B cell (primary cell): ENCODE data around the gene ENOX1. TPM values are rescaled to one million over a fixed set of nuclear protein-coding genes. Genes with fewer than 3 reads are reported as not detected.

ENCODE experiments used
- ATAC-seq: fragments of 200-7000 bp; cut with Tn5 transposase; one replicate; pipeline ENCODE4 v1.10.0; 2021; ENCODE audit warnings: low read depth, mild to moderate bottlenecking, moderate number of reproducible peaks, moderate library complexity
- CTCF ChIA-PET: fragments of 350-600 bp; sonication (Branson Sonifier 250); formaldehyde crosslinking; loops from one replicate; lab custom pipeline; 2021; ENCODE audit warnings: antibody characterized with exemption, inconsistent platforms; lab: Charles Lee
- POLR2A ChIA-PET: fragments of 350-600 bp; sonication (Branson Sonifier 250); formaldehyde crosslinking; loops from one replicate; lab custom pipeline; 2021; ENCODE audit warnings: antibody characterized with exemption; lab: Charles Lee
- DNase-seq: peaks from one replicate; pipeline ENCODE4 v3.0.0; 2013
- H2AFZ ChIP-seq: 2 replicates; pipeline ENCODE4 v1.6.1; 2012; ENCODE audit warnings: mild to moderate bottlenecking, low read depth, low read length; ENCODE audit not compliant: insufficient read depth, poor library complexity, severe bottlenecking
- H3K27ac ChIP-seq, 2 donors: 1 replicate in 1 of 2; 2 replicates in 1 of 2; pipeline ENCODE4 v1.5.1; 2012 to 2013; ENCODE audit warnings: low read length in 2 of 2, mild to moderate bottlenecking in 2 of 2, moderate library complexity in 1 of 2
- H3K27me3 ChIP-seq, 4 experiments: fragments of 200-600 bp in 1 of 4; sonication (generic) in 1 of 4; replicated peaks in 1 of 4; 1 replicate in 2 of 4; 2 replicates in 2 of 4; pipeline versions ENCODE4 v1.6.1 to v1.7.0; 2013 to 2016; ENCODE audit warnings: low read length in 3 of 4, mild to moderate bottlenecking in 2 of 4, mixed read lengths in 1 of 4, moderate library complexity in 1 of 4; ENCODE audit not compliant: insufficient read depth in 4 of 4, control insufficient read depth in 3 of 4; ENCODE audit errors: control extremely low read depth in 1 of 4
- H3K36me3 ChIP-seq, 2 experiments: replicated peaks in 1 of 2; 1 replicate in 1 of 2; 2 replicates in 1 of 2; pipeline versions ENCODE4 v1.6.1 to v1.7.1; 2013; ENCODE audit warnings: low read length in 1 of 2; ENCODE audit not compliant: insufficient read depth in 2 of 2, control insufficient read depth in 1 of 2; ENCODE audit errors: control extremely low read depth in 1 of 2, extremely low read depth in 1 of 2
- H3K4me1 ChIP-seq, 2 donors: fragments of 200-600 bp in 1 of 2; sonication (generic) in 1 of 2; 1 replicate in 1 of 2; 2 replicates in 1 of 2; pipeline versions ENCODE4 v1.5.1 to v1.6.1; 2013 to 2017; ENCODE audit warnings: low read length in 2 of 2; ENCODE audit not compliant: control insufficient read depth in 2 of 2, insufficient read depth in 2 of 2
- H3K4me2 ChIP-seq: replicated peaks from 2 replicates; pipeline ENCODE3; 2012; ENCODE audit warnings: mild to moderate bottlenecking, low read depth, low read length; ENCODE audit not compliant: poor library complexity, severe bottlenecking
- H3K4me3 ChIP-seq, 5 experiments: fragments of 200-600 bp in 1 of 5; sonication (generic) in 1 of 5; 1 replicate in 3 of 5; 2 replicates in 2 of 5; pipeline versions ENCODE4 v1.5.1 to v1.7.0; 2011 to 2016; ENCODE audit warnings: low read length in 4 of 5, mild to moderate bottlenecking in 4 of 5, low read depth in 2 of 5, control low read depth in 1 of 5, moderate library complexity in 1 of 5; ENCODE audit not compliant: insufficient read depth in 1 of 5; ENCODE audit errors: control extremely low read depth in 1 of 5, extremely low read depth in 1 of 5
- H3K79me2 ChIP-seq: fragments of 200-600 bp; sonication (generic); one replicate; pipeline ENCODE4 v1.6.0; 2016; ENCODE audit warnings: low read length; ENCODE audit not compliant: control insufficient read depth, insufficient read depth
- H3K9ac ChIP-seq: fragments of 200-600 bp; sonication (generic); 2 replicates; pipeline ENCODE4 v1.6.1; 2017; ENCODE audit warnings: mild to moderate bottlenecking, low read length, moderate library complexity
- H3K9me3 ChIP-seq, 3 donors: one replicate each; pipeline versions ENCODE4 v1.6.1 to v1.7.1; 2013; ENCODE audit warnings: low read length in 2 of 3; ENCODE audit not compliant: control insufficient read depth in 2 of 3, insufficient read depth in 1 of 3; ENCODE audit errors: control extremely low read depth in 1 of 3
- H4K20me1 ChIP-seq: 2 replicates; pipeline ENCODE4 v1.6.0; 2012; ENCODE audit warnings: mild to moderate bottlenecking, low read length; ENCODE audit not compliant: insufficient read depth, control insufficient read depth, poor library complexity, severe bottlenecking
- H3K27ac Mint-ChIP-seq: one replicate; pipeline ENCODE4 v1.8.0; 2021; ENCODE audit warnings: mixed read lengths
- H3K27me3 Mint-ChIP-seq: one replicate; pipeline ENCODE4 v1.8.0; 2021; ENCODE audit warnings: mixed read lengths
- H3K4me1 Mint-ChIP-seq: one replicate; pipeline ENCODE4 v1.8.0; 2021; ENCODE audit warnings: mixed read lengths
- H3K4me3 Mint-ChIP-seq: one replicate; pipeline ENCODE4 v1.8.0; 2021; ENCODE audit warnings: mixed read lengths
- H3K9me3 Mint-ChIP-seq: one replicate; pipeline ENCODE4 v1.8.0; 2022; ENCODE audit warnings: mixed read lengths; ENCODE audit not compliant: insufficient read depth
- CTCF ChIP-seq: fragments of 200-600 bp; IDR thresholded peaks from one replicate; pipeline ENCODE4 v1.8.0; 2022; ENCODE audit warnings: antibody characterized with exemption, mild to moderate bottlenecking
- EZH2 ChIP-seq: IDR thresholded peaks from 2 replicates; pipeline ENCODE4 v1.6.1; 2012; ENCODE audit warnings: borderline replicate concordance, low read depth, mild to moderate bottlenecking, moderate library complexity, low read length; ENCODE audit not compliant: insufficient read depth, poor library complexity, severe bottlenecking
- WGBS: methylation state at CpG from one replicate; pipeline ENCODE4 v1.1.5; 2013; ENCODE audit warnings: missing lambda C conversion rate; ENCODE audit not compliant: insufficient coverage; 5-methylcytosine and 5-hydroxymethylcytosine counted together
- intact Hi-C: fragments of 100-400 bp; cut with micrococcal nuclease; formaldehyde crosslinking; loops from one replicate; pipeline ENCODE4 v1.10.0; 2022
- polyA plus RNA-seq: library from polyadenylated mRNA; depleted of rRNA; stranded (reverse); fragments of >200 nt; gene quantifications from 2 replicates; pipeline ENCODE4 v1.2.3, GENCODE V29; 2012
- total RNA-seq, 2 donors: library from RNA; stranded (reverse); fragments of 120-200 nt in 1 of 2; gene quantifications; 1 replicate in 1 of 2; 2 replicates in 1 of 2; pipeline versions ENCODE4 v1.2.3 to v1.2.4, GENCODE V29; 2013 to 2022

Gene ENOX1
- total and polyA plus RNA-seq, 2 donors (not counting 1 experiment from before 2014, with no cell fraction given), result not detected

- Histone ChIP-seq H3K27ac (no peak overlapping the region), H3K36me3 (no peaks in the 10 kb centered on the region), H3K4me1 (no peaks in the 10 kb centered on the region), H2AFZ (no peak overlapping the region), H3K4me2 (no peak overlapping the region), H3K79me2 (no peaks in the 10 kb centered on the region), H4K20me1 (no peaks in the 10 kb centered on the region), H3K9ac (no peak overlapping the region), H3K27me3 (peaks cover 0 to 4% (median 0%) of the 10 kb centered on the region in 4 experiments), H3K9me3 (no peaks in the 10 kb centered on the region), H3K4me3 (no peak overlapping the region)
- ATAC-seq, result no peak
- TF ChIP-seq CTCF (no peak), EZH2 (no peak)
- Mint-ChIP-seq H3K27me3 (peaks cover 4% of the 10 kb centered on the region), H3K9me3 (peaks cover 1% of the 10 kb centered on the region), H3K4me1 (no peaks in the 10 kb centered on the region), H3K4me3 (no peak overlapping the region), H3K27ac (no peak overlapping the region)
- no CpG with 5 or more reads among the region's 2 CpGs for WGBS
- intact Hi-C loops, result no loop called here
- ChIA-PET CTCF (no interaction called here), POLR2A (no interaction called here)
- no peak for DNase-seq
Measured at GRCh38 chr13:43626994-43627393, 159.8 kb downstream of the ENOX1 start.

GRCh38 chr13:43614063-43614462 lies 172.7 kb downstream of the ENOX1 start:
- Mint-ChIP-seq H3K4me3 (no peak overlapping the region), H3K9me3 (peaks cover 4% of the 10 kb centered on the region), H3K4me1 (no peaks in the 10 kb centered on the region), H3K27ac (no peak overlapping the region), H3K27me3 (no peaks in the 10 kb centered on the region)
- TF ChIP-seq EZH2 (no peak), CTCF (no peak)
- Histone ChIP-seq H3K4me1 (no peaks in the 10 kb centered on the region), H2AFZ (no peak overlapping the region), H3K27ac (no peak overlapping the region), H3K9ac (no peak overlapping the region), H3K79me2 (no peaks in the 10 kb centered on the region), H3K27me3 (no peaks in the 10 kb centered on the region), H3K36me3 (no peaks in the 10 kb centered on the region), H4K20me1 (no peaks in the 10 kb centered on the region), H3K4me3 (no peak overlapping the region), H3K9me3 (peaks cover 0 to 1% (median 0%) of the 10 kb centered on the region in 3 donors), H3K4me2 (no peak overlapping the region)
- ChIA-PET CTCF (no interaction called here), POLR2A (no interaction called here)
- intact Hi-C loops, result no loop called here
- DNase-seq, result no peak
- ATAC-seq, result no peak
